Adipocyte (in vitro differentiated cells): ENCODE results near the gene KRT31.

ENCODE experiments used
- DNase-seq: peaks from one replicate; pipeline ENCODE4 v3.0.0-alpha.2; 2015; ENCODE audit warnings: low read depth
- H3K27me3 ChIP-seq: replicated peaks from 2 replicates; pipeline ENCODE4 v1.7.0; 2013; ENCODE audit warnings: mild to moderate bottlenecking, low read length, moderate library complexity; ENCODE audit not compliant: control insufficient read depth, insufficient read depth
- H3K36me3 ChIP-seq: 2 replicates; pipeline ENCODE4 v1.7.0; 2013; ENCODE audit warnings: low read length, mild to moderate bottlenecking, moderate library complexity; ENCODE audit not compliant: control insufficient read depth, insufficient read depth, severe bottlenecking
- H3K4me1 ChIP-seq: 2 replicates; pipeline ENCODE4 v1.7.0; 2013; ENCODE audit warnings: mild to moderate bottlenecking, low read length, moderate library complexity; ENCODE audit not compliant: control insufficient read depth, insufficient read depth
- H3K4me3 ChIP-seq: 2 replicates; pipeline ENCODE4 v1.7.0; 2013; ENCODE audit warnings: mild to moderate bottlenecking, low read length, moderate library complexity
- H3K9ac ChIP-seq: 2 replicates; pipeline ENCODE4 v1.7.0; 2013; ENCODE audit warnings: mild to moderate bottlenecking, low read length, moderate library complexity
- H3K9me3 ChIP-seq: 2 replicates; pipeline ENCODE4 v1.7.0; 2013; ENCODE audit warnings: mild to moderate bottlenecking, low read length, moderate library complexity; ENCODE audit not compliant: control insufficient read depth

Gene KRT31

GRCh38 chr17:41396996-41397660 lies at the start of gene KRT31:
TSS of gene KRT31 (minus strand) at chr17:41397608. CDS start at chr17:41397539, 69 bp downstream.
- H3K27me3 ChIP-seq, result peaks cover 20% of the 10 kb centered on the region
- no peak within 1 kb of the TSS for H3K4me3 ChIP-seq
- no peak for DNase-seq
- no peak within 1 kb of the TSS for H3K9ac ChIP-seq
- H3K4me1 ChIP-seq, result peaks cover 9% of the 10 kb centered on the region
- peaks cover 4% of the 10 kb centered on the region for H3K9me3 ChIP-seq
- no peaks in the 10 kb centered on the region for H3K36me3 ChIP-seq

- H3K9me3 ChIP-seq, result peaks cover 8% of the 10 kb centered on the region
- peak overlapping the region; percentile 35 for H3K4me3 ChIP-seq
- H3K36me3 ChIP-seq, result no peaks in the 10 kb centered on the region
- H3K4me1 ChIP-seq, result peaks cover 44% of the 10 kb centered on the region
- no peak overlapping the region for H3K9ac ChIP-seq
- H3K27me3 ChIP-seq, result peaks cover 2% of the 10 kb centered on the region
- peak; percentile 40 for DNase-seq
Observed at GRCh38 chr17:41446806-41447205, 49.4 kb upstream of the KRT31 start.

- DNase-seq, result no peak
- no peaks in the 10 kb centered on the region for H3K9me3 ChIP-seq
- peaks cover 6% of the 10 kb centered on the region for H3K27me3 ChIP-seq
- no peaks in the 10 kb centered on the region for H3K36me3 ChIP-seq
- H3K9ac ChIP-seq, result no peak overlapping the region
- peaks cover 44% of the 10 kb centered on the region for H3K4me1 ChIP-seq
- no peak overlapping the region for H3K4me3 ChIP-seq
Observed at GRCh38 chr17:41444640-41445039, 47.2 kb upstream of the KRT31 start.

- H3K36me3 ChIP-seq, result no peaks in the 10 kb centered on the region
- DNase-seq, result peak; percentile 53
- H3K9me3 ChIP-seq, result no peaks in the 10 kb centered on the region
- H3K27me3 ChIP-seq, result peaks cover 6% of the 10 kb centered on the region
- no peak overlapping the region for H3K4me3 ChIP-seq
- no peak overlapping the region for H3K9ac ChIP-seq
- peaks cover 47% of the 10 kb centered on the region for H3K4me1 ChIP-seq
Observed at GRCh38 chr17:41444186-41444585, 46.8 kb upstream of the KRT31 start.

GRCh38 chr17:41442739-41443138 lies 45.3 kb upstream of the KRT31 start:
- Histone ChIP-seq H3K4me3 (no peak overlapping the region), H3K27me3 (peaks cover 6% of the 10 kb centered on the region), H3K9me3 (no peaks in the 10 kb centered on the region), H3K4me1 (peaks cover 38% of the 10 kb centered on the region), H3K9ac (no peak overlapping the region), H3K36me3 (no peaks in the 10 kb centered on the region)
- peak; percentile 59 for DNase-seq

GRCh38 chr17:41440531-41441033 lies 43.2 kb upstream of the KRT31 start, which contains the start of gene KRT38:
TSS of gene KRT38 (minus strand) at chr17:41440983. CDS start at chr17:41440921, 62 bp downstream.
- H3K9ac ChIP-seq, result no peak within 1 kb of the TSS
- no peak for DNase-seq
- H3K9me3 ChIP-seq, result no peaks in the 10 kb centered on the region
- no peak within 1 kb of the TSS for H3K4me3 ChIP-seq
- H3K36me3 ChIP-seq, result no peaks in the 10 kb centered on the region
- H3K27me3 ChIP-seq, result peaks cover 21% of the 10 kb centered on the region
- H3K4me1 ChIP-seq, result peaks cover 24% of the 10 kb centered on the region

- no peak overlapping the region for H3K4me3 ChIP-seq
- peak; percentile 78 for DNase-seq
- no peak overlapping the region for H3K9ac ChIP-seq
- peaks cover 20% of the 10 kb centered on the region for H3K4me1 ChIP-seq
- H3K36me3 ChIP-seq, result no peaks in the 10 kb centered on the region
- H3K27me3 ChIP-seq, result peaks cover 27% of the 10 kb centered on the region
- H3K9me3 ChIP-seq, result no peaks in the 10 kb centered on the region
Observed at GRCh38 chr17:41439375-41439774, 42.0 kb upstream of the KRT31 start.

- Histone ChIP-seq H3K36me3 (no peaks in the 10 kb centered on the region), H3K9ac (no peak overlapping the region), H3K9me3 (no peaks in the 10 kb centered on the region), H3K27me3 (peaks cover 36% of the 10 kb centered on the region), H3K4me1 (peaks cover 10% of the 10 kb centered on the region), H3K4me3 (no peak overlapping the region)
- DNase-seq, result peak; percentile 24
Observed at GRCh38 chr17:41437769-41438168, 40.4 kb upstream of the KRT31 start.

- no peak for DNase-seq
- no peak overlapping the region for H3K9ac ChIP-seq
- no peaks in the 10 kb centered on the region for H3K9me3 ChIP-seq
- H3K4me1 ChIP-seq, result peaks cover 7% of the 10 kb centered on the region
- no peaks in the 10 kb centered on the region for H3K36me3 ChIP-seq
- no peak overlapping the region for H3K4me3 ChIP-seq
- H3K27me3 ChIP-seq, result peaks cover 36% of the 10 kb centered on the region
Observed at GRCh38 chr17:41437254-41437653, 39.8 kb upstream of the KRT31 start.

GRCh38 chr17:41434415-41434814 lies 37.0 kb upstream of the KRT31 start:
- Histone ChIP-seq H3K9ac (no peak overlapping the region), H3K4me1 (peaks cover 6% of the 10 kb centered on the region), H3K4me3 (no peak overlapping the region), H3K27me3 (peaks cover 31% of the 10 kb centered on the region), H3K36me3 (no peaks in the 10 kb centered on the region), H3K9me3 (no peaks in the 10 kb centered on the region)
- DNase-seq, result no peak

- Histone ChIP-seq H3K4me1 (peaks cover 2% of the 10 kb centered on the region), H3K27me3 (peaks cover 31% of the 10 kb centered on the region), H3K9ac (no peak overlapping the region), H3K9me3 (no peaks in the 10 kb centered on the region), H3K36me3 (no peaks in the 10 kb centered on the region), H3K4me3 (no peak overlapping the region)
- DNase-seq, result no peak
Observed at GRCh38 chr17:41434005-41434404, 36.6 kb upstream of the KRT31 start.
